ENCODE measurements around the gene GSTM2. TPM values are rescaled to one million over a fixed set of nuclear protein-coding genes. Genes with fewer than 3 reads are reported as not detected.

The GSTM2 gene
- total RNA-seq, 2 donors from 2014 or later, result 51.1 to 60.6 TPM

- 84 to 87% methylated on average over 12 of the region's 12 CpGs for WGBS, 2 donors
- Histone ChIP-seq H3K4me1 (peaks cover 35% of the 10 kb centered on the region), H3K27ac (peak overlapping the region in 1 of 4 donors; percentile 83), H3K9me3 (no peaks in the 10 kb centered on the region), H3K27me3 (no peaks in the 10 kb centered on the region), H3K36me3 (replicated peaks in 1 of 2; ENCODE audit: insufficient read depth in 1 of 2, low read depth in 2 of 2) (no peaks in the 10 kb centered on the region), H3K4me3 (no peak overlapping the region)
- intact Hi-C loops (cut with DNase I), result no loop called here
- ATAC-seq, result no peak
- no peak for TF ChIP-seq CTCF (IDR thresholded peaks at IDR 0.05)
- TF ChIP-seq POLR2A (IDR thresholded peaks at IDR 0.05), result no peak
- DNase-seq, result no peak
Measured at GRCh38 chr1:109654519-109654918, 13.3 kb upstream of the GSTM2 start.

- Histone ChIP-seq H3K4me1 (peaks cover 48% of the 10 kb centered on the region), H3K4me3 (peak within 1 kb of the TSS; percentile 0 to 24), H3K27me3 (no peaks in the 10 kb centered on the region), H3K27ac (peak within 1 kb of the TSS; percentile 71 to 83 (median 79)), H3K9me3 (no peaks in the 10 kb centered on the region), H3K36me3 (replicated peaks in 1 of 2; ENCODE audit: insufficient read depth in 1 of 2, low read depth in 2 of 2) (no peaks in the 10 kb centered on the region)
- peak; percentile 43 to 79 (median 79) for TF ChIP-seq POLR2A (IDR thresholded peaks at IDR 0.05)
- peak in 2 of 7 experiments; percentile 8 to 25 for TF ChIP-seq CTCF (IDR thresholded peaks at IDR 0.05)
- intact Hi-C loops (cut with DNase I), result no loop called here
- ATAC-seq, result peak; percentile 85
- DNase-seq, result peak; percentile 83 to 92 (median 88)
- WGBS, 2 donors, result 0 to 4% methylated on average over 22 to 48 of the region's 54 CpGs
Measured at GRCh38 chr1:109655615-109656519, 12.0 kb upstream of the GSTM2 start, which contains the start of gene GSTM4. TSS of gene GSTM4 (plus strand) at chr1:109656099. CDS start at chr1:109656390, 291 bp downstream.

GRCh38 chr1:109657395-109657794 lies 10.5 kb upstream of the GSTM2 start:
- intact Hi-C loops (cut with DNase I), result no loop called here
- peak overlapping the region in 3 of 4 donors; percentile 76 to 83 (median 82) for H3K27ac ChIP-seq
- no peak for DNase-seq
- TF ChIP-seq POLR2A (IDR thresholded peaks at IDR 0.05), result no peak
- no peak for TF ChIP-seq CTCF (IDR thresholded peaks at IDR 0.05)
- H3K4me3 ChIP-seq, result no peak overlapping the region
- H3K27me3 ChIP-seq, result no peaks in the 10 kb centered on the region
- no peaks in the 10 kb centered on the region for H3K36me3 ChIP-seq (replicated peaks in 1 of 2; ENCODE audit: insufficient read depth in 1 of 2, low read depth in 2 of 2)
- no peak for ATAC-seq
- peaks cover 48% of the 10 kb centered on the region for H3K4me1 ChIP-seq
- H3K9me3 ChIP-seq, result no peaks in the 10 kb centered on the region
- 90% methylated on average over 3 to 4 of the region's 4 CpGs for WGBS, 2 donors

GRCh38 chr1:109657970-109658369 lies 9.9 kb upstream of the GSTM2 start:
- 75 to 83% methylated on average over 7 of the region's 7 CpGs for WGBS, 2 donors
- DNase-seq (no peak), ATAC-seq (no peak)
- no peaks in the 10 kb centered on the region for H3K9me3 ChIP-seq
- peaks cover 48% of the 10 kb centered on the region for H3K4me1 ChIP-seq
- TF ChIP-seq POLR2A (IDR thresholded peaks at IDR 0.05) (no peak), CTCF (IDR thresholded peaks at IDR 0.05) (no peak)
- no peaks in the 10 kb centered on the region for H3K27me3 ChIP-seq
- no peaks in the 10 kb centered on the region for H3K36me3 ChIP-seq (replicated peaks in 1 of 2; ENCODE audit: insufficient read depth in 1 of 2, low read depth in 2 of 2)
- H3K27ac ChIP-seq, result peak overlapping the region in 3 of 4 donors; percentile 58 to 83 (median 76)
- intact Hi-C loops (cut with DNase I), result no loop called here
- no peak overlapping the region for H3K4me3 ChIP-seq

Data from body of pancreas (tissue), 4 donors.